Measurements from ENCODE around the gene SSTR3.

The SSTR3 gene

GRCh38 chr22:37221424-37222333 is 9.4 kb upstream of the SSTR3 start:
- ChIA-PET CTCF (interaction anchor here (0.7 to 5.2 kb wide), 4 partner anchors 22 to 39 kb away, joined by 3 to 37 read pairs (median 5); partner anchors contain the start of gene RAC2), POLR2A (no interaction called here)
- H3K27ac ChIP-seq (ENCODE audit: insufficient read depth in 1 of 2, low read depth in 1 of 2, low read length in 2 of 2, poor library complexity in 1 of 2, severe bottlenecking in 2 of 2) = peak overlapping the region in 1 of 2 experiments; percentile 66
- DNase-seq = no peak
- WGBS (ENCODE audit: insufficient coverage) = 94% methylated on average over 8 of the region's 10 CpGs
- H3K27me3 ChIP-seq (replicated peaks in 2 of 5; ENCODE audit: control insufficient read depth in 4 of 5, insufficient read depth in 5 of 5, low read length in 4 of 5) = no peaks in the 10 kb centered on the region
- peaks cover 3 to 41% (median 31%) of the 10 kb centered on the region in 4 experiments for H3K36me3 ChIP-seq (ENCODE audit: control insufficient read depth in 4 of 4, insufficient read depth in 4 of 4, low read length in 3 of 4)
- H3K4me3 ChIP-seq (ENCODE audit: control insufficient read depth in 1 of 7, extremely low read depth in 1 of 7, insufficient read depth in 4 of 7, low read depth in 2 of 7, low read length in 6 of 7) = no peak overlapping the region
- H3K4me1 ChIP-seq (ENCODE audit: control extremely low read depth in 1 of 4, control insufficient read depth in 4 of 4, insufficient read depth in 4 of 4, low read length in 3 of 4) = peaks cover 9 to 77% (median 46%) of the 10 kb centered on the region in 4 experiments
- H3K9me3 ChIP-seq (ENCODE audit: control extremely low read depth in 1 of 5, control insufficient read depth in 4 of 5, insufficient read depth in 2 of 5, low read depth in 1 of 5, low read length in 4 of 5) = peaks cover 0 to 3% (median 0%) of the 10 kb centered on the region in 5 experiments

GRCh38 chr22:37220543-37220981 is 8.3 kb upstream of the SSTR3 start:
- Histone ChIP-seq H3K27ac (ENCODE audit: insufficient read depth in 1 of 2, low read depth in 1 of 2, low read length in 2 of 2, poor library complexity in 1 of 2, severe bottlenecking in 2 of 2) (no peak overlapping the region), H3K4me3 (ENCODE audit: control insufficient read depth in 1 of 7, extremely low read depth in 1 of 7, insufficient read depth in 4 of 7, low read depth in 2 of 7, low read length in 6 of 7) (no peak overlapping the region), H3K36me3 (ENCODE audit: control insufficient read depth in 4 of 4, insufficient read depth in 4 of 4, low read length in 3 of 4) (peaks cover 3 to 30% (median 21%) of the 10 kb centered on the region in 4 experiments), H3K4me1 (ENCODE audit: control extremely low read depth in 1 of 4, control insufficient read depth in 4 of 4, insufficient read depth in 4 of 4, low read length in 3 of 4) (peaks cover 9 to 76% (median 47%) of the 10 kb centered on the region in 4 experiments), H3K9me3 (ENCODE audit: control extremely low read depth in 1 of 5, control insufficient read depth in 4 of 5, insufficient read depth in 2 of 5, low read depth in 1 of 5, low read length in 4 of 5) (peaks cover 0 to 3% (median 0%) of the 10 kb centered on the region in 5 experiments), H3K27me3 (replicated peaks in 2 of 5; ENCODE audit: control insufficient read depth in 4 of 5, insufficient read depth in 5 of 5, low read length in 4 of 5) (no peaks in the 10 kb centered on the region)
- peak in 2 of 3 donors; percentile 48 to 58 for DNase-seq
- 0% methylated on average over 2 of the region's 4 CpGs for WGBS (ENCODE audit: insufficient coverage)
- CTCF ChIA-PET = interaction anchor here (2.6 kb wide), 1 partner anchor 39 kb away, joined by 12 read pairs; no protein-coding TSS in a partner anchor
- POLR2A ChIA-PET = no interaction called here

GRCh38 chr22:37219533-37219932 is 7.3 kb upstream of the SSTR3 start:
- Histone ChIP-seq H3K9me3 (ENCODE audit: control extremely low read depth in 1 of 5, control insufficient read depth in 4 of 5, insufficient read depth in 2 of 5, low read depth in 1 of 5, low read length in 4 of 5) (peaks cover 0 to 3% (median 0%) of the 10 kb centered on the region in 5 experiments), H3K4me3 (ENCODE audit: control insufficient read depth in 1 of 7, extremely low read depth in 1 of 7, insufficient read depth in 4 of 7, low read depth in 2 of 7, low read length in 6 of 7) (no peak overlapping the region), H3K36me3 (ENCODE audit: control insufficient read depth in 4 of 4, insufficient read depth in 4 of 4, low read length in 3 of 4) (peaks cover 0 to 19% (median 13%) of the 10 kb centered on the region in 4 experiments), H3K27me3 (replicated peaks in 2 of 5; ENCODE audit: control insufficient read depth in 4 of 5, insufficient read depth in 5 of 5, low read length in 4 of 5) (no peaks in the 10 kb centered on the region), H3K27ac (ENCODE audit: insufficient read depth in 1 of 2, low read depth in 1 of 2, low read length in 2 of 2, poor library complexity in 1 of 2, severe bottlenecking in 2 of 2) (no peak overlapping the region), H3K4me1 (ENCODE audit: control extremely low read depth in 1 of 4, control insufficient read depth in 4 of 4, insufficient read depth in 4 of 4, low read length in 3 of 4) (peaks cover 9 to 69% (median 46%) of the 10 kb centered on the region in 4 experiments)
- 90% methylated on average over 6 of the region's 6 CpGs for whole genome bisulfite sequencing (ENCODE audit: insufficient coverage)
- no peak for DNase-seq
- POLR2A ChIA-PET = no interaction called here
- CTCF ChIA-PET = interaction anchor here (1.4 to 4.8 kb wide), 4 partner anchors 14 to 40 kb away, joined by 3 to 31 read pairs (median 12); partner anchors contain the start of gene RAC2

GRCh38 chr22:37218771-37219411 is 6.6 kb upstream of the SSTR3 start:
- Histone ChIP-seq H3K4me1 (ENCODE audit: control extremely low read depth in 1 of 4, control insufficient read depth in 4 of 4, insufficient read depth in 4 of 4, low read length in 3 of 4) (peaks cover 9 to 69% (median 40%) of the 10 kb centered on the region in 4 experiments), H3K27ac (ENCODE audit: insufficient read depth in 1 of 2, low read depth in 1 of 2, low read length in 2 of 2, poor library complexity in 1 of 2, severe bottlenecking in 2 of 2) (no peak overlapping the region), H3K27me3 (replicated peaks in 2 of 5; ENCODE audit: control insufficient read depth in 4 of 5, insufficient read depth in 5 of 5, low read length in 4 of 5) (no peaks in the 10 kb centered on the region), H3K9me3 (ENCODE audit: control extremely low read depth in 1 of 5, control insufficient read depth in 4 of 5, insufficient read depth in 2 of 5, low read depth in 1 of 5, low read length in 4 of 5) (peaks cover 0 to 3% (median 0%) of the 10 kb centered on the region in 5 experiments), H3K36me3 (ENCODE audit: control insufficient read depth in 4 of 4, insufficient read depth in 4 of 4, low read length in 3 of 4) (peaks cover 0 to 13% (median 7%) of the 10 kb centered on the region in 4 experiments), H3K4me3 (ENCODE audit: control insufficient read depth in 1 of 7, extremely low read depth in 1 of 7, insufficient read depth in 4 of 7, low read depth in 2 of 7, low read length in 6 of 7) (peak overlapping the region in 1 of 7 experiments; percentile 17)
- no CpG with 5 or more reads among the region's 7 CpGs for WGBS (ENCODE audit: insufficient coverage)
- ChIA-PET CTCF (interaction anchor here (1.4 to 4.8 kb wide), 4 partner anchors 13 to 41 kb away, joined by 3 to 31 read pairs (median 12); partner anchors contain the start of gene RAC2), POLR2A (interaction anchor here (0.6 kb wide), 2 partner anchors 11 to 965 kb away, joined by 3 to 6 read pairs; no protein-coding TSS in a partner anchor)
- peak; percentile 68 to 98 (median 96) for DNase-seq

GRCh38 chr22:37218399-37218770 is 6.1 kb upstream of the SSTR3 start:
- Histone ChIP-seq H3K4me1 (ENCODE audit: control extremely low read depth in 1 of 4, control insufficient read depth in 4 of 4, insufficient read depth in 4 of 4, low read length in 3 of 4) (peaks cover 9 to 66% (median 38%) of the 10 kb centered on the region in 4 experiments), H3K27me3 (replicated peaks in 2 of 5; ENCODE audit: control insufficient read depth in 4 of 5, insufficient read depth in 5 of 5, low read length in 4 of 5) (no peaks in the 10 kb centered on the region), H3K9me3 (ENCODE audit: control extremely low read depth in 1 of 5, control insufficient read depth in 4 of 5, insufficient read depth in 2 of 5, low read depth in 1 of 5, low read length in 4 of 5) (peaks cover 0 to 3% (median 0%) of the 10 kb centered on the region in 5 experiments), H3K36me3 (ENCODE audit: control insufficient read depth in 4 of 4, insufficient read depth in 4 of 4, low read length in 3 of 4) (peaks cover 0 to 8% (median 2%) of the 10 kb centered on the region in 4 experiments), H3K27ac (ENCODE audit: insufficient read depth in 1 of 2, low read depth in 1 of 2, low read length in 2 of 2, poor library complexity in 1 of 2, severe bottlenecking in 2 of 2) (no peak overlapping the region), H3K4me3 (ENCODE audit: control insufficient read depth in 1 of 7, extremely low read depth in 1 of 7, insufficient read depth in 4 of 7, low read depth in 2 of 7, low read length in 6 of 7) (peak overlapping the region in 1 of 7 experiments; percentile 17)
- ChIA-PET CTCF (interaction anchor here (2.6 to 4.8 kb wide), 3 partner anchors 18 to 41 kb away, joined by 11 to 31 read pairs (median 12); partner anchors contain the start of gene RAC2), POLR2A (interaction anchor here (0.6 kb wide), 2 partner anchors 11 to 966 kb away, joined by 3 to 6 read pairs; no protein-coding TSS in a partner anchor)
- DNase-seq = no peak
- WGBS (ENCODE audit: insufficient coverage) = 97% methylated on average over 4 of the region's 6 CpGs

GRCh38 chr22:37215890-37216289 is 3.6 kb upstream of the SSTR3 start:
- POLR2A ChIA-PET = no interaction called here
- Histone ChIP-seq H3K4me3 (ENCODE audit: control insufficient read depth in 1 of 7, extremely low read depth in 1 of 7, insufficient read depth in 4 of 7, low read depth in 2 of 7, low read length in 6 of 7) (no peak overlapping the region), H3K27me3 (replicated peaks in 2 of 5; ENCODE audit: control insufficient read depth in 4 of 5, insufficient read depth in 5 of 5, low read length in 4 of 5) (no peaks in the 10 kb centered on the region), H3K9me3 (ENCODE audit: control extremely low read depth in 1 of 5, control insufficient read depth in 4 of 5, insufficient read depth in 2 of 5, low read depth in 1 of 5, low read length in 4 of 5) (no peaks in the 10 kb centered on the region), H3K27ac (ENCODE audit: insufficient read depth in 1 of 2, low read depth in 1 of 2, low read length in 2 of 2, poor library complexity in 1 of 2, severe bottlenecking in 2 of 2) (no peak overlapping the region), H3K36me3 (ENCODE audit: control insufficient read depth in 4 of 4, insufficient read depth in 4 of 4, low read length in 3 of 4) (no peaks in the 10 kb centered on the region), H3K4me1 (ENCODE audit: control extremely low read depth in 1 of 4, control insufficient read depth in 4 of 4, insufficient read depth in 4 of 4, low read length in 3 of 4) (peaks cover 9 to 50% (median 23%) of the 10 kb centered on the region in 4 experiments)
- no peak for DNase-seq
- CTCF ChIA-PET = interaction anchor here (1.3 to 4.8 kb wide), 5 partner anchors 9 to 190 kb away, joined by 3 to 31 read pairs (median 3); no protein-coding TSS in a partner anchor
- 83% methylated on average over 2 of the region's 9 CpGs for WGBS (ENCODE audit: insufficient coverage)

Measured in common myeloid progenitor, CD34-positive (primary cell).